ENCODE measurements around the gene REST. TPM values are rescaled to one million over a fixed set of nuclear protein-coding genes. Genes with fewer than 3 reads are reported as not detected.
"Not testable (repeated sequence)": the region's sequence is repeated elsewhere in the genome, so short reads cannot be mapped to it uniquely, and the experiment has no call there.

The REST gene
- total RNA-seq, 4 donors from 2014 or later = 23.7 to 39.2 (median 33.9) TPM

GRCh38 chr4:56880572-56880971 lies 27.1 kb upstream of the REST start:
- Histone ChIP-seq H3K4me1 (no peaks in the 10 kb centered on the region), H3K9me3 (no peaks in the 10 kb centered on the region), H3K4me3 (no peak overlapping the region), H3K36me3 (no peaks in the 10 kb centered on the region), H3K27me3 (no peaks in the 10 kb centered on the region), H3K27ac (no peak overlapping the region)
- TF ChIP-seq, protein P1, sequence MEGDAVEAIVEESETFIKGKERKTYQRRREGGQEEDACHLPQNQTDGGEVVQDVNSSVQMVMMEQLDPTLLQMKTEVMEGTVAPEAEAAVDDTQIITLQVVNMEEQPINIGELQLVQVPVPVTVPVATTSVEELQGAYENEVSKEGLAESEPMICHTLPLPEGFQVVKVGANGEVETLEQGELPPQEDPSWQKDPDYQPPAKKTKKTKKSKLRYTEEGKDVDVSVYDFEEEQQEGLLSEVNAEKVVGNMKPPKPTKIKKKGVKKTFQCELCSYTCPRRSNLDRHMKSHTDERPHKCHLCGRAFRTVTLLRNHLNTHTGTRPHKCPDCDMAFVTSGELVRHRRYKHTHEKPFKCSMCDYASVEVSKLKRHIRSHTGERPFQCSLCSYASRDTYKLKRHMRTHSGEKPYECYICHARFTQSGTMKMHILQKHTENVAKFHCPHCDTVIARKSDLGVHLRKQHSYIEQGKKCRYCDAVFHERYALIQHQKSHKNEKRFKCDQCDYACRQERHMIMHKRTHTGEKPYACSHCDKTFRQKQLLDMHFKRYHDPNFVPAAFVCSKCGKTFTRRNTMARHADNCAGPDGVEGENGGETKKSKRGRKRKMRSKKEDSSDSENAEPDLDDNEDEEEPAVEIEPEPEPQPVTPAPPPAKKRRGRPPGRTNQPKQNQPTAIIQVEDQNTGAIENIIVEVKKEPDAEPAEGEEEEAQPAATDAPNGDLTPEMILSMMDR (IDR thresholded peaks at IDR 0.05) = no peak
- TF ChIP-seq POLR2A (IDR thresholded peaks at IDR 0.05) = no peak
- no peak for TF ChIP-seq EP300 (IDR thresholded peaks at IDR 0.05)
- DNase-seq (ENCODE audit: low spot score in 2 of 2) = no peak
- WGBS, 2 donors = 79 to 82% methylated on average over 5 of the region's 5 CpGs

DNA sequence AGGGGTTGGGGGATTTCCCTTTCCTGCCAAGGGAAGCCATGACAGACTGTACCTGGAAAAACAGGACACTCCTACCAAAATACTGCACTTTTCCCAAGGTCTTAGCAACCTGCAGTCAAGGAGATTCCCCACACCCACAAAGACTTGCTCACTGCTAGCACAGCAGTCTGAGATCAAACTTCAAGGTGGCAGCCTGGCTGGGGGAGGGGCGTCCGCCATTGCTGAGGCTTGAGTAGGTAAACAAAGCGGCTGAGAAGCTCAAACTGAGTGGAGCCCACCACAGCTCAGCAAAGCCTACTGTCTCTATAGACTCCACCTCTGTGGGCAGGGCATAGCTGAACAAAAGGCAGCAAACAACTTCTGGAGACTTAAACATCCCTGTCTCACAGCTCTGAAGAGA lies 23.2 kb upstream of the REST start:
- not testable (repeated sequence) for H3K4me3 ChIP-seq; H3K9me3 ChIP-seq; H3K27me3 ChIP-seq; H3K36me3 ChIP-seq; H3K4me1 ChIP-seq; DNase-seq (ENCODE audit: low spot score in 2 of 2); H3K27ac ChIP-seq
- 50 to 88% methylated on average over 3 of the region's 3 CpGs for WGBS, 2 donors

DNA sequence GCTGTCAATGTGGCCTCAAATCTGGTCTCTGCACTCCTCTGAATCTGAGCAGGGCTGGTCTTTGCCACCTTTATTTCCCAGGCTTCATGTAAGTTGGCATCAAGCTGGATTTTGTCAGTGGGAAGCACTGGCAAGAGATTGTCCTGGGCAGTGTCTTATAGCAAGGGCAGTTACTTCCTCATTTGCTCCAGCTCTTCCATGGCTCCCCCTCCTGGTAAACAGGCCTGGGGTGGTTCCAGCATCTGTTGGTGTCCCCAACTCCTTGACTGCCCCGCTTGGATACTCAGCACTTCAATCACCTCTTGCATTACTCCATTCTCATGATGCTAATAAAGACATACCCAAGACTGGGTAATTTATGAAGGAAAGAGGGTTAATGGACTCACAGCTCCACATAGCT lies 15.0 kb upstream of the REST start:
- Histone ChIP-seq H3K27ac (no peak overlapping the region), H3K4me3 (no peak overlapping the region), H3K9me3 (no peaks in the 10 kb centered on the region), H3K36me3 (no peaks in the 10 kb centered on the region), H3K4me1 (no peaks in the 10 kb centered on the region), H3K27me3 (no peaks in the 10 kb centered on the region)
- 92 to 100% methylated on average over 1 of the region's 1 CpG for WGBS, 2 donors
- DNase-seq (ENCODE audit: low spot score in 2 of 2) = no peak
- no peak for TF ChIP-seq EP300 (IDR thresholded peaks at IDR 0.05)
- no peak for TF ChIP-seq POLR2A (IDR thresholded peaks at IDR 0.05)
- TF ChIP-seq, protein P1 (IDR thresholded peaks at IDR 0.05) = no peak

DNA sequence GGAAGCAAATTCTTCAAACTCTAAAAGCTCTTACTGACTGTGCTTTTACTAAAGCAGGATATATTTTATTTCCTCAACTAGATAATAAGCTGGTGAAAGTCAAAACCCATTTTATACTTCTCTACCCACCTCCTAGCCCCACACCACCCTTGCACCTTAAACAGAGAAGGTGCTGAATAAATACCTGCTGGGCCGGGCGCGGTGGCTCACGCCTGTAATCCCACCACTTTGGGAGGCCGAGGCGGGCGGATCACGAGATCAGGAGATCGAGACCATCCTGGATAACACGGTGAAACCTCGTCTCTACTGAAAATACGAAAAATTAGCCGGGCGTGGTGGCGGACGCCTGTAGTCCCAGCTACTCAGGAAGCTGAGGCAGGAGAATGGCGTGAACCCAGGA lies 9.9 kb upstream of the REST start:
- not testable (repeated sequence) for H3K4me3 ChIP-seq; H3K27me3 ChIP-seq; H3K27ac ChIP-seq; H3K9me3 ChIP-seq; DNase-seq (ENCODE audit: low spot score in 2 of 2); H3K4me1 ChIP-seq; H3K36me3 ChIP-seq
- 95 to 96% methylated on average over 17 of the region's 17 CpGs for WGBS, 2 donors

GRCh38 chr4:56900186-56900585 lies 7.5 kb upstream of the REST start:
- 89 to 93% methylated on average over 5 of the region's 5 CpGs for whole genome bisulfite sequencing, 2 donors
- H3K4me3 ChIP-seq; DNase-seq (ENCODE audit: low spot score in 2 of 2): not testable (repeated sequence)

GRCh38 chr4:56902703-56903102 lies 5.0 kb upstream of the REST start:
- peaks cover 0 to 16% (median 5%) of the 10 kb centered on the region in 4 donors for H3K4me1 ChIP-seq
- H3K27me3 ChIP-seq = no peaks in the 10 kb centered on the region
- H3K27ac ChIP-seq = no peak overlapping the region
- DNase-seq (ENCODE audit: low spot score in 2 of 2) = no peak
- 55 to 65% methylated on average over 3 of the region's 3 CpGs for WGBS, 2 donors
- no peaks in the 10 kb centered on the region for H3K9me3 ChIP-seq
- no peaks in the 10 kb centered on the region for H3K36me3 ChIP-seq
- H3K4me3 ChIP-seq = no peak overlapping the region
- TF ChIP-seq EP300 (IDR thresholded peaks at IDR 0.05) (no peak), POLR2A (IDR thresholded peaks at IDR 0.05) (no peak)
- TF ChIP-seq, protein P1 (IDR thresholded peaks at IDR 0.05) = no peak

More at GRCh38 chr4:56900186-56900585, 7.5 kb upstream of the REST start:
- H3K27ac ChIP-seq, H3K36me3 ChIP-seq, H3K4me1 ChIP-seq, H3K27me3 ChIP-seq, H3K9me3 ChIP-seq: not testable (repeated sequence)

DNA sequence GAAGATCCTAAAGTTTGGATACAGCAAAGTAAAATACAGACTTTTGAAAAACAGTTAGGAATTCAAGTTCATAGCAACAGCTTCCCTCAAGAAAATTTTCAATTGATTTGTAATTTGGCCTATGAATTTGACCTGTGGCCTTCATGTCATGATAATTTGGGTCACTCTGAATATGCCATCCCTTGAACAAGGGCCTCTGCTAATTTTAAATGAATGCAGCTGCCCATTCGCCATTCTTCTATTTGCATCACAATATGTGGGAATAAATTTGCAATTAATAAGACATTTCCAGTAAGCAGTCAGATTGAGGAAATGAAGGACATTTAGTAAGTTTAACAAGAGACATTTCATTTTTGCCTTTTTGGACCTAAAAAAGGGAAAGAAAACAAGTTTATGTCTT lies 1.9 kb upstream of the REST start:
- Histone ChIP-seq H3K4me3 (no peak overlapping the region), H3K27me3 (no peaks in the 10 kb centered on the region), H3K4me1 (peaks cover 0 to 29% (median 14%) of the 10 kb centered on the region in 4 donors), H3K9me3 (no peaks in the 10 kb centered on the region), H3K36me3 (no peaks in the 10 kb centered on the region), H3K27ac (no peak overlapping the region)
- TF ChIP-seq EP300 (IDR thresholded peaks at IDR 0.05) (no peak), POLR2A (IDR thresholded peaks at IDR 0.05) (no peak)
- TF ChIP-seq, protein P1 (IDR thresholded peaks at IDR 0.05) = no peak
- WGBS, 2 donors = 46 to 48% methylated on average over 1 of the region's 1 CpG
- DNase-seq (ENCODE audit: low spot score in 2 of 2) = no peak

Measured in tibial nerve (tissue), 4 donors.